SKM-1 (cell line): ENCODE results near the gene CABS1.

Source experiments
- DNase-seq: peaks from one replicate; lab custom pipeline; 2025; ENCODE audit not compliant: unreplicated experiment; lab: John Stamatoyannopoulos, UW

Gene CABS1

DNA sequence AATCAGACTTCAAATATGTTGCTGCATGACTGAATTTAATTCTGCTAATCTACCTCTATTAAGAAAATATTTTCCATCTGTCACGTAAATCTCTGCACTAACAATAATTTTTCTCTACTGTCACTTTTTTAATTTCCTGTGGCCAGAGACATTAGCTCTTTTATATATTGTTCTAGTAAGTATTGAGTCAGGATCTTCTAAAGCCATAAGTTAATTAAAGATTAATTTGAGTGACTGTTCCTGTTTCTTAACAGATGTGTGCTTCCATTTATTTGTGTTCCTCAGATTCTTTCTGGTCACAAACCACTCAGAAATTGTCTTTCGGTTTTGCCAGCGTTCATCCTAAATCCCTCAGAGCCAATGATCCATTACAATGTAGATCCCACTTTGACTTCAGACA is 45.8 kb downstream of the CABS1 start:
- no peak for DNase-seq

DNA sequence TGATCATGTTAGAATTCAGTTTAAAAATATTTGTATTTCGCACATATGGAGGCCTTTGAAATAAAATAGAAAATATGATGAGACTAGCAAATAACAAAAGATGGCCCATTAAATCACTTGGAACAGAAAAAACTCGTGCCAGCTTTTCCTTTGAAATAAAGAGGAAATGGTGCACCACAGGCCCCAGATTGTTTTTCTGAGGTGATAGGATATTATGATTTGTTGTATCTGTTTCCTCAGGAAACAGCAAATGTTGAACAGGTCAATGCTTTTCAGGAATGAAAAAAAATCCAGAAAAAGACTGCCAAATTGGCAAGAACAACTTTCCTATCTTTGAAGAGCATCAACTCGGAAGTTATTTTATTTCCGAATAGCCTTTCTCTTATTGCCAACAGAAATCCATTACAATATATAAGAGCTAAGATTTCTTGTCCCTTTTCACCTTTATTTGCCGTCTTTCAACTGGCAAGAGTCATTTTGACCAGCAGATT is 48.0 kb downstream of the CABS1 start, which contains the start of gene SMR3B:
SMR3B (plus strand) TSS at position 441 of the 491 bp plus-strand sequence. CDS start 1,380 bp downstream, outside the sequence.
- no peak for DNase-seq
